COR-L47 (cell line): ENCODE data around the gene CT45A2.
"Not testable (repeated sequence)": the region's sequence is repeated elsewhere in the genome, so short reads cannot be mapped to it uniquely, and the experiment has no call there.

ENCODE experiments used
- DNase-seq: peaks from one replicate; lab custom pipeline; 2025; lab: John Stamatoyannopoulos, UW

The CT45A2 gene, protein sequence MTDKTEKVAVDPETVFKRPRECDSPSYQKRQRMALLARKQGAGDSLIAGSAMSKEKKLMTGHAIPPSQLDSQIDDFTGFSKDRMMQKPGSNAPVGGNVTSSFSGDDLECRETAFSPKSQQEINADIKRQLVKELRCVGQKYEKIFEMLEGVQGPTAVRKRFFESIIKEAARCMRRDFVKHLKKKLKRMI

DNA sequence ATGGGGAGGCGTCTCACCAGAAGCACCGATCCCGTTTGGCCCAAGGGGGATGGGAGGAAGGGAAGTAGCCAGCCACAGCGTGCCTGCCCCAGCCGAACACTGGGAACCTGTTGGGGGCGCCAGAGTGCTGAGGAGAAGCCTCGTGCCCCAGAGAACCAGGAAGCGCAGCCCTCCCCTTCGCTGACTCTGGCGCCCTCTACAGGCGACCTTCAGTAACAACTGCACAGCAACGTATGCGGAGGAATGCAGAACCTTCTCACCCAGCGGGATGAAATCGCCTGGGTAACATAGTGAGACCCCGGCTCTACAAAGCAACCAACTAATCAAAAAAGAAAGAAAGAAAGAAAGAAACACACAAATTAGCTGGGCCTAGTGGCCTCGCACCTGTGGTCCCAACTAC, at the start of gene CT45A2:
TSS of gene CT45A2 (minus strand) at position 101 of the 400 bp plus-strand sequence. CDS start 3,747 bp downstream, outside the sequence.
- DNase-seq = not testable (repeated sequence)

DNA sequence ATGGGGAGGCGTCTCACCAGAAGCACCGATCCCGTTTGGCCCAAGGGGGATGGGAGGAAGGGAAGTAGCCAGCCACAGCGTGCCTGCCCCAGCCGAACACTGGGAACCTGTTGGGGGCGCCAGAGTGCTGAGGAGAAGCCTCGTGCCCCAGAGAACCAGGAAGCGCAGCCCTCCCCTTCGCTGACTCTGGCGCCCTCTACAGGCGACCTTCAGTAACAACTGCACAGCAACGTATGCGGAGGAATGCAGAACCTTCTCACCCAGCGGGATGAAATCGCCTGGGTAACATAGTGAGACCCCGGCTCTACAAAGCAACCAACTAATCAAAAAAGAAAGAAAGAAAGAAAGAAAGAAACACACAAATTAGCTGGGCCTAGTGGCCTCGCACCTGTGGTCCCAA, 34.6 kb upstream of the CT45A2 start, which contains the start of gene CT45A8:
TSS of gene CT45A8 (minus strand) at position 101 of the 400 bp plus-strand sequence. CDS start 3,755 bp downstream, outside the sequence.
- not testable (repeated sequence) for DNase-seq

DNA sequence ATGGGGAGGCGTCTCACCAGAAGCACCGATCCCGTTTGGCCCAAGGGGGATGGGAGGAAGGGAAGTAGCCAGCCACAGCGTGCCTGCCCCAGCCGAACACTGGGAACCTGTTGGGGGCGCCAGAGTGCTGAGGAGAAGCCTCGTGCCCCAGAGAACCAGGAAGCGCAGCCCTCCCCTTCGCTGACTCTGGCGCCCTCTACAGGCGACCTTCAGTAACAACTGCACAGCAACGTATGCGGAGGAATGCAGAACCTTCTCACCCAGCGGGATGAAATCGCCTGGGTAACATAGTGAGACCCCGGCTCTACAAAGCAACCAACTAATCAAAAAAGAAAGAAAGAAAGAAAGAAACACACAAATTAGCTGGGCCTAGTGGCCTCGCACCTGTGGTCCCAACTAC, 17.4 kb upstream of the CT45A2 start, which contains the start of gene CT45A7:
TSS of gene CT45A7 (minus strand) at position 101 of the 400 bp plus-strand sequence. CDS start 3,747 bp downstream, outside the sequence.
- DNase-seq = not testable (repeated sequence)

GRCh38 chrX:135802687-135803086, 17.1 kb downstream of the CT45A2 start, which contains the start of gene CT45A6:
Gene CT45A6, minus strand, starts transcription at chrX:135802787. Its CDS starts 3,794 bp downstream, at chrX:135798993.
- not testable (repeated sequence) for DNase-seq

DNA sequence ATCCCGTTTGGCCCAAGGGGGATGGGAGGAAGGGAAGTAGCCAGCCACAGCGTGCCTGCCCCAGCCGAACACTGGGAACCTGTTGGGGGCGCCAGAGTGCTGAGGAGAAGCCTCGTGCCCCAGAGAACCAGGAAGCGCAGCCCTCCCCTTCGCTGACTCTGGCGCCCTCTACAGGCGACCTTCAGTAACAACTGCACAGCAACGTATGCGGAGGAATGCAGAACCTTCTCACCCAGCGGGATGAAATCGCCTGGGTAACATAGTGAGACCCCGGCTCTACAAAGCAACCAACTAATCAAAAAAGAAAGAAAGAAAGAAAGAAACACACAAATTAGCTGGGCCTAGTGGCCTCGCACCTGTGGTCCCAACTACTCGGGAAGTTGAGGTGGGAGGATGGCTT, 34.4 kb downstream of the CT45A2 start, which contains the start of gene CT45A5:
TSS of gene CT45A5 (minus strand) at position 101 of the 400 bp plus-strand sequence. CDS start 3,774 bp downstream, outside the sequence.
- not testable (repeated sequence) for DNase-seq

DNA sequence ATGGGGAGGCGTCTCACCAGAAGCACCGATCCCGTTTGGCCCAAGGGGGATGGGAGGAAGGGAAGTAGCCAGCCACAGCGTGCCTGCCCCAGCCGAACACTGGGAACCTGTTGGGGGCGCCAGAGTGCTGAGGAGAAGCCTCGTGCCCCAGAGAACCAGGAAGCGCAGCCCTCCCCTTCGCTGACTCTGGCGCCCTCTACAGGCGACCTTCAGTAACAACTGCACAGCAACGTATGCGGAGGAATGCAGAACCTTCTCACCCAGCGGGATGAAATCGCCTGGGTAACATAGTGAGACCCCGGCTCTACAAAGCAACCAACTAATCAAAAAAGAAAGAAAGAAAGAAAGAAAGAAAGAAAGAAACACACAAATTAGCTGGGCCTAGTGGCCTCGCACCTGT, 51.7 kb downstream of the CT45A2 start, which contains the start of gene CT45A3:
TSS of gene CT45A3 (minus strand) at position 101 of the 400 bp plus-strand sequence. CDS start 3,747 bp downstream, outside the sequence.
- not testable (repeated sequence) for DNase-seq
